Gastroesophageal sphincter (tissue), 3 donors: ENCODE measurements around the gene ZNF697.

ENCODE experiments used
- POLR2A ChIP-seq, 2 donors: fragments of 450-650 bp; IDR thresholded peaks; one replicate each; pipeline ENCODE4 v1.6.1; 2017; ENCODE audit warnings: antibody characterized with exemption in 2 of 2, mild to moderate bottlenecking in 2 of 2, moderate library complexity in 1 of 2
- POLR2AphosphoS5 ChIP-seq: sonication (generic); formaldehyde crosslinking; IDR thresholded peaks from one replicate; pipeline ENCODE4 v1.6.1; 2017; ENCODE audit warnings: antibody characterized with exemption
- TF ChIP-seq, protein P1 (sequence below), 4 experiments: fragments of 200-600 bp in 2 of 4; fragments of 450-650 bp in 2 of 4; sonication (generic) in 1 of 4; IDR thresholded peaks; one replicate each; pipeline ENCODE4 v1.5.1; 2017 to 2019; ENCODE audit warnings: antibody characterized with exemption in 4 of 4, mild to moderate bottlenecking in 2 of 4, moderate library complexity in 2 of 4

DNA sequence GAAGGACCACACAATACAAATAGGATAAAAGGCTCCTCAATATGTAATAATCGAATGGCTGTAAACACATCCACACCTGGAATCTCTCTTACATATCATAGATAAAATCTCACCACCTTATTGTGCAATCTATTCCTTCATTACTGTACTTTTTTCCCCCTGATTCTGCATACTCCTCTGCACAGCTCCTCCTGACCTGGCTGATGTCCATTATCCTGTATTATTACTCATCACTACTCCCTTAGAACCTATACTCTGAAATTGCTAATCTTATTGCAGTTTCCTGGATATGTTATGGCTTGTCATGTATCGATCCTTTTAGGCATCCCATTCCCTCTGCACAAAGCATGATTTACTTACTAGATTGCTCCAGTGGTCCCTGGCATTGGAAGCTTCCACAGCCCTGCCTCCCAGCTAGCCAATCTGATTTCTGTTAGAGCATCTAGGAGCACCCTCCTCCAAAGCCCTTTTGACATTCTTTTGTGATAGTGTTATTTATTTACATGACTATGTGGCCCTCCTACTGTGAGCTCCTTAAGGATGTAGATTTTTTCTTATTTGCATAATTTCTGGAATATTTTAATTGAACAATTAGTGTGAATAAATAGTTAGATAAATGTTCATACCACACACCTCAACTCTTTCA, 39.5 kb upstream of the ZNF697 start:
- TF ChIP-seq, protein P1, sequence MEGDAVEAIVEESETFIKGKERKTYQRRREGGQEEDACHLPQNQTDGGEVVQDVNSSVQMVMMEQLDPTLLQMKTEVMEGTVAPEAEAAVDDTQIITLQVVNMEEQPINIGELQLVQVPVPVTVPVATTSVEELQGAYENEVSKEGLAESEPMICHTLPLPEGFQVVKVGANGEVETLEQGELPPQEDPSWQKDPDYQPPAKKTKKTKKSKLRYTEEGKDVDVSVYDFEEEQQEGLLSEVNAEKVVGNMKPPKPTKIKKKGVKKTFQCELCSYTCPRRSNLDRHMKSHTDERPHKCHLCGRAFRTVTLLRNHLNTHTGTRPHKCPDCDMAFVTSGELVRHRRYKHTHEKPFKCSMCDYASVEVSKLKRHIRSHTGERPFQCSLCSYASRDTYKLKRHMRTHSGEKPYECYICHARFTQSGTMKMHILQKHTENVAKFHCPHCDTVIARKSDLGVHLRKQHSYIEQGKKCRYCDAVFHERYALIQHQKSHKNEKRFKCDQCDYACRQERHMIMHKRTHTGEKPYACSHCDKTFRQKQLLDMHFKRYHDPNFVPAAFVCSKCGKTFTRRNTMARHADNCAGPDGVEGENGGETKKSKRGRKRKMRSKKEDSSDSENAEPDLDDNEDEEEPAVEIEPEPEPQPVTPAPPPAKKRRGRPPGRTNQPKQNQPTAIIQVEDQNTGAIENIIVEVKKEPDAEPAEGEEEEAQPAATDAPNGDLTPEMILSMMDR (IDR thresholded peaks at IDR 0.05) = no peak
- TF ChIP-seq POLR2AphosphoS5 (no peak), POLR2A (IDR thresholded peaks at IDR 0.05) (no peak)
